DND-41 (cell line): ENCODE data around the gene HSP90AB1.

Experiments used
- ATAC-seq: fragments of 200-7000 bp; cut with Tn5 transposase; 3 replicates; pipeline ENCODE4 v1.9.1; 2021; ENCODE audit warnings: low read depth; ENCODE audit not compliant: insufficient read depth
- DNase-seq: peaks from one replicate; pipeline ENCODE4 v3.0.0-alpha.2; 2020
- H2AFZ ChIP-seq: 2 replicates; pipeline ENCODE4 v1.6.0; 2012; ENCODE audit warnings: low read depth, low read length
- H3K27ac ChIP-seq: 2 replicates; pipeline ENCODE4 v1.5.1; 2012; ENCODE audit warnings: low read length, inconsistent platforms
- H3K27me3 ChIP-seq: fragments of 200-600 bp; sonication (generic); 2 replicates; pipeline ENCODE4 v1.6.0; 2012; ENCODE audit warnings: low read length, mild to moderate bottlenecking, inconsistent platforms; ENCODE audit not compliant: insufficient read depth, poor library complexity
- H3K36me3 ChIP-seq: 2 replicates; pipeline ENCODE4 v1.5.1; 2012; ENCODE audit warnings: low read length, inconsistent platforms; ENCODE audit not compliant: insufficient read depth
- H3K4me1 ChIP-seq: 2 replicates; pipeline ENCODE4 v1.5.1; 2012; ENCODE audit warnings: mild to moderate bottlenecking, low read length; ENCODE audit not compliant: insufficient read depth
- H3K4me2 ChIP-seq: 2 replicates; pipeline ENCODE4 v1.6.0; 2012; ENCODE audit warnings: mild to moderate bottlenecking, moderate library complexity, low read length, inconsistent platforms; ENCODE audit not compliant: insufficient read depth
- H3K4me3 ChIP-seq, 2 experiments: fragments of 200-600 bp in 1 of 2; shearing (Covaris generic) in 1 of 2; 2 replicates each; pipeline ENCODE4 v1.5.1; 2012 to 2016; ENCODE audit warnings: inconsistent platforms in 2 of 2, low read length in 2 of 2, mild to moderate bottlenecking in 2 of 2, low read depth in 1 of 2, moderate library complexity in 1 of 2
- H3K79me2 ChIP-seq: 2 replicates; pipeline ENCODE4 v1.6.0; 2012; ENCODE audit warnings: low read length, inconsistent platforms; ENCODE audit not compliant: insufficient read depth
- H3K9ac ChIP-seq: 2 replicates; pipeline ENCODE4 v1.6.0; 2012; ENCODE audit warnings: low read depth, mild to moderate bottlenecking, inconsistent platforms, low read length, moderate library complexity
- H3K9me3 ChIP-seq: 2 replicates; pipeline ENCODE4 v1.5.1; 2012; ENCODE audit warnings: low read length, moderate library complexity, mild to moderate bottlenecking, inconsistent platforms; ENCODE audit not compliant: insufficient read depth, severe bottlenecking
- H4K20me1 ChIP-seq: 2 replicates; pipeline ENCODE4 v1.6.0; 2012; ENCODE audit warnings: low read length; ENCODE audit not compliant: insufficient read depth
- CTCF ChIP-seq: IDR thresholded peaks from 2 replicates; pipeline ENCODE4 v1.5.1; 2012; ENCODE audit warnings: borderline replicate concordance, low read length, moderate library complexity, mild to moderate bottlenecking; ENCODE audit not compliant: poor library complexity, severe bottlenecking; ENCODE audit errors: extremely low read depth
- EZH2 ChIP-seq: IDR thresholded peaks from 3 replicates; pipeline ENCODE4 v1.6.1; 2012; ENCODE audit warnings: borderline replicate concordance, low read depth, mild to moderate bottlenecking, moderate library complexity, low read length, inconsistent platforms; ENCODE audit not compliant: severe bottlenecking

HSP90AB1 gene

GRCh38 chr6:44224029-44224964 lies 22.6 kb upstream of the HSP90AB1 start:
- H3K4me2 ChIP-seq = peak overlapping the region; percentile 87
- H3K27ac ChIP-seq = peak overlapping the region; percentile 40
- ATAC-seq = peak; percentile 15
- TF ChIP-seq CTCF (peak; percentile 5), EZH2 (no peak)
- peaks cover 47% of the 10 kb centered on the region for H3K4me1 ChIP-seq
- H3K36me3 ChIP-seq = peaks cover 16% of the 10 kb centered on the region
- H2AFZ ChIP-seq = peak overlapping the region; percentile 79
- peaks cover 27% of the 10 kb centered on the region for H4K20me1 ChIP-seq
- H3K9ac ChIP-seq = peak overlapping the region; percentile 69
- peak overlapping the region; percentile 15 to 68; a peak in 3 of 4 replicates for H3K4me3 ChIP-seq
- peaks cover 23% of the 10 kb centered on the region for H3K79me2 ChIP-seq
- peak; percentile 36 for DNase-seq
- H3K9me3 ChIP-seq = no peaks in the 10 kb centered on the region
- H3K27me3 ChIP-seq = peaks cover 2% of the 10 kb centered on the region

GRCh38 chr6:44224965-44225305 lies 22.0 kb upstream of the HSP90AB1 start:
- Histone ChIP-seq H3K79me2 (peaks cover 23% of the 10 kb centered on the region), H3K4me3 (peak overlapping the region in 1 of 2 experiments; percentile 68; a peak in 2 of 4 replicates), H3K4me2 (peak overlapping the region; percentile 87), H3K9me3 (no peaks in the 10 kb centered on the region), H3K4me1 (peaks cover 45% of the 10 kb centered on the region), H3K27ac (no peak overlapping the region), H2AFZ (no peak overlapping the region), H3K36me3 (peaks cover 22% of the 10 kb centered on the region), H3K27me3 (no peaks in the 10 kb centered on the region), H3K9ac (peak overlapping the region; percentile 69; the same call in 1 of the 2 replicates), H4K20me1 (peaks cover 27% of the 10 kb centered on the region)
- no peak for TF ChIP-seq CTCF
- no peak for TF ChIP-seq EZH2
- ATAC-seq (no peak), DNase-seq (no peak)

DNA sequence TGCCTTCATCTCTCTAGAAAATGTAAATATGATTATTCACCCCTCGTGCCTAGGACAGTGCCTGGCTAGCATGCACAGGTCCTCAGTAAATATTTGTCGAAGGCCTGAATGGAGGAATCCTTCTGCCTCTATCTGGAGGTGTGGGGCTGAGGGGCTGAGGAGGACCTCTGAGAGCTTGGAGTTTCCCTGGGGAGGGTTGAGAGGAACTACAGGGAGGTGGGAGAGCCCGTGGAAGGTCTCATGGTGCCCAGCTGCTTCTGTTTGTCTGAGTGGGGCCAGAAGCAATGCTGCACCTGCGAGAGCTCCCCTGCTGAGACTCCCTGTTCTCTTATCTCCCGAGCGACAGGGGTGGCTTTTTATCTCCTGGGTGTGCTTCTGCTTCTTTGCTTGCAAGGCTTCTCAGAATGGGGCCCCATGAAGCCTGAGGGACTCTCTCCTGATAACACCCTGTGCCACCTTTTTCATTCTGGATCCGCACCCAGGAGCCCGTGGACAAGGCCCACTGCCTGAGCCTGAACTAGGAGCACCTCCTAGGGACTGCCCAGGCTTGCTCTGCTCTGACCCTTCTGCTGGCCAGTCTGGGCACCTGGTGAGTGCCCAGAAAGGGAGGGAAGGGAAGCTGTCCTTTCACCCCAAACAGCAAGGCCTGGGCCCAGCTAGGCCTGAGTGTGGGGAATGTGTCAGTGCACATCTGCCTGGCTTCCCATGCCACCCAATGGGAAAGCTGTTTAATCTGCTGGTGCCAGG lies 21.1 kb upstream of the HSP90AB1 start:
- TF ChIP-seq EZH2 = no peak
- no peak for TF ChIP-seq CTCF
- H3K4me2 ChIP-seq = peak overlapping the region; percentile 39; the same call in 1 of the 2 replicates
- H3K9me3 ChIP-seq = no peaks in the 10 kb centered on the region
- ATAC-seq = peak; percentile 10; the same call in 1 of the 3 replicates
- H3K9ac ChIP-seq = peak overlapping the region; percentile 35
- no peak overlapping the region for H3K27ac ChIP-seq
- H3K4me1 ChIP-seq = peaks cover 45% of the 10 kb centered on the region
- no peak overlapping the region for H2AFZ ChIP-seq
- no peak overlapping the region for H3K4me3 ChIP-seq
- peaks cover 27% of the 10 kb centered on the region for H4K20me1 ChIP-seq
- peaks cover 30% of the 10 kb centered on the region for H3K36me3 ChIP-seq
- no peaks in the 10 kb centered on the region for H3K27me3 ChIP-seq
- peak; percentile 54 for DNase-seq
- H3K79me2 ChIP-seq = peaks cover 23% of the 10 kb centered on the region
